ENCODE results near the gene GPR137. TPM values are rescaled to one million over a fixed set of nuclear protein-coding genes. Genes with fewer than 3 reads are reported as not detected.

The GPR137 gene
- total and polyA plus RNA-seq, 2 donors from 2014 or later: 44.0 to 48.4 TPM

DNA sequence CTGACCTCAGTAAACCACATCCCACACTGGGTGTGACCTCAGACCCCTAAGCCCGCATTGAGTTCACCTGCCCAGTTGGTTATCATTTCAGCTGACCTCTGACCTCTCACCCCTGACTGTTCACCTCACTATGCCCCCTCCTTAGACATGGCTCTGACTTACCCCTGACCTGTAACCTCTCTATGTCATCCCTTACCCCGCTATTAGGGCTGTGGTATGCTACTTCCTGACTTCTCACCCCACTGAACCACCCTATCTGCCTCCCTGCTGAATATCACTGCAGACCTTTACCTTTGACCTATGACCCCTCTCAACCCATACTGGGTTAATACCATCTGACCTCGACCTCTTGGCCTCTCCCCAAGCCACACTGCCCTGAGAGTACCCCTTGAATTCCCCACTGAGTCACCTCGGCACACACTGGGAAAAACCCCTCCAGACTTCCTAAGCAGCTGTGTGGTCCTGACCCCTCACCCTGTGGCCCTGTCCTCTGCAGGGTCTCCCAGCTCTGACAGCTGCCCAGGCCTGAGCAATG is 26.0 kb upstream of the GPR137 start:
- TF ChIP-seq, protein P1, sequence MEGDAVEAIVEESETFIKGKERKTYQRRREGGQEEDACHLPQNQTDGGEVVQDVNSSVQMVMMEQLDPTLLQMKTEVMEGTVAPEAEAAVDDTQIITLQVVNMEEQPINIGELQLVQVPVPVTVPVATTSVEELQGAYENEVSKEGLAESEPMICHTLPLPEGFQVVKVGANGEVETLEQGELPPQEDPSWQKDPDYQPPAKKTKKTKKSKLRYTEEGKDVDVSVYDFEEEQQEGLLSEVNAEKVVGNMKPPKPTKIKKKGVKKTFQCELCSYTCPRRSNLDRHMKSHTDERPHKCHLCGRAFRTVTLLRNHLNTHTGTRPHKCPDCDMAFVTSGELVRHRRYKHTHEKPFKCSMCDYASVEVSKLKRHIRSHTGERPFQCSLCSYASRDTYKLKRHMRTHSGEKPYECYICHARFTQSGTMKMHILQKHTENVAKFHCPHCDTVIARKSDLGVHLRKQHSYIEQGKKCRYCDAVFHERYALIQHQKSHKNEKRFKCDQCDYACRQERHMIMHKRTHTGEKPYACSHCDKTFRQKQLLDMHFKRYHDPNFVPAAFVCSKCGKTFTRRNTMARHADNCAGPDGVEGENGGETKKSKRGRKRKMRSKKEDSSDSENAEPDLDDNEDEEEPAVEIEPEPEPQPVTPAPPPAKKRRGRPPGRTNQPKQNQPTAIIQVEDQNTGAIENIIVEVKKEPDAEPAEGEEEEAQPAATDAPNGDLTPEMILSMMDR (IDR thresholded peaks at IDR 0.05; ENCODE audit: borderline replicate concordance, extremely low read depth, insufficient read depth): no peak
- no peak for FAIRE-seq
- DNase-seq: peak in 1 of 5 donors; percentile 17
- Histone ChIP-seq H3K9ac (ENCODE audit: low read length in 3 of 3) (no peak overlapping the region), H3K27me3 (ENCODE audit: control insufficient read depth, insufficient read depth, low read length) (no peaks in the 10 kb centered on the region), H3K4me1 (ENCODE audit: control insufficient read depth in 2 of 3, insufficient read depth in 2 of 3, low read depth in 1 of 3, low read length in 3 of 3) (no peaks in the 10 kb centered on the region), H3K27ac (ENCODE audit: low read depth in 2 of 2, low read length in 2 of 2) (no peak overlapping the region), H3K9me3 (ENCODE audit: control insufficient read depth in 2 of 3, insufficient read depth in 1 of 3, low read length in 3 of 3) (no peaks in the 10 kb centered on the region), H3K36me3 (ENCODE audit: control insufficient read depth in 2 of 3, insufficient read depth in 3 of 3, low read length in 3 of 3) (peaks cover 0 to 8% (median 6%) of the 10 kb centered on the region in 3 donors), H3K4me3 (ENCODE audit: low read length in 3 of 3) (no peak overlapping the region)
- intact Hi-C loops (cut with DNase I): no loop called here

GRCh38 chr11:64260147-64260708 is 25.4 kb upstream of the GPR137 start:
- DNase-seq (peak in 1 of 5 donors; percentile 34), FAIRE-seq (no peak)
- H3K27ac ChIP-seq (ENCODE audit: low read depth in 2 of 2, low read length in 2 of 2): no peak overlapping the region
- no peak overlapping the region for H3K9ac ChIP-seq (ENCODE audit: low read length in 3 of 3)
- TF ChIP-seq, protein P1 (IDR thresholded peaks at IDR 0.05; ENCODE audit: borderline replicate concordance, extremely low read depth, insufficient read depth): no peak
- intact Hi-C loops (cut with DNase I): no loop called here
- H3K4me3 ChIP-seq (ENCODE audit: low read length in 3 of 3): no peak overlapping the region
- no peaks in the 10 kb centered on the region for H3K9me3 ChIP-seq (ENCODE audit: control insufficient read depth in 2 of 3, insufficient read depth in 1 of 3, low read length in 3 of 3)
- H3K4me1 ChIP-seq (ENCODE audit: control insufficient read depth in 2 of 3, insufficient read depth in 2 of 3, low read depth in 1 of 3, low read length in 3 of 3): no peaks in the 10 kb centered on the region
- peaks cover 0 to 8% (median 6%) of the 10 kb centered on the region in 3 donors for H3K36me3 ChIP-seq (ENCODE audit: control insufficient read depth in 2 of 3, insufficient read depth in 3 of 3, low read length in 3 of 3)
- no peaks in the 10 kb centered on the region for H3K27me3 ChIP-seq (ENCODE audit: control insufficient read depth, insufficient read depth, low read length)

DNA sequence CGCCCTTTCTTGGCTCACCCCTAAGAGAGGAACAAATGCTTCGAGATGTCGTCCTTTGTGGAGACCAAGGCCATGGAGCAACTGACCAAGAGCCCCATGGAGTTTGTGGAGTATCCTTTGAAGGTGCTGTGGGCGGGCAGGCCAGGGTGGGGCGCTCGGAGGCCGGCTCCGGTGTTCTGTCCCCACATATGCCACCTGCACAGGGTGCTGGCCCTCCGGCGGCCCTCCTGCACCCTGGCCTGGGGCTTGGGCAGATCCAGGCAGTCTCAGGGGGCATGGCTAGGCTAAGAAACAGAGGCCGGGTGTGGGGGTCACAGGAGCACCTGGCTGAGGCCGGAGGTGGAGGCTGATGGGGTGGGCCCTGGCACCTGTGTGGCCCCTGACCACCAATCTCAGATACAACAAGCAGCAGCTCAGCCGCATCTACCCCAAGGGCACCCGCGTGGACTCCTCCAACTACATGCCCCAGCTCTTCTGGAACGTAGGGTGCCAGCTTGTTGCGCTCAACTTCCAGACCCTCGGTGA is 24.0 kb upstream of the GPR137 start:
- intact Hi-C loops (cut with DNase I): no loop called here
- Histone ChIP-seq H3K9ac (ENCODE audit: low read length in 3 of 3) (no peak overlapping the region), H3K4me1 (ENCODE audit: control insufficient read depth in 2 of 3, insufficient read depth in 2 of 3, low read depth in 1 of 3, low read length in 3 of 3) (no peaks in the 10 kb centered on the region), H3K27ac (ENCODE audit: low read depth in 2 of 2, low read length in 2 of 2) (no peak overlapping the region), H3K36me3 (ENCODE audit: control insufficient read depth in 2 of 3, insufficient read depth in 3 of 3, low read length in 3 of 3) (peaks cover 0 to 10% (median 0%) of the 10 kb centered on the region in 3 donors), H3K9me3 (ENCODE audit: control insufficient read depth in 2 of 3, insufficient read depth in 1 of 3, low read length in 3 of 3) (no peaks in the 10 kb centered on the region), H3K27me3 (ENCODE audit: control insufficient read depth, insufficient read depth, low read length) (no peaks in the 10 kb centered on the region), H3K4me3 (ENCODE audit: low read length in 3 of 3) (no peak overlapping the region)
- no peak for FAIRE-seq
- peak in 1 of 5 donors; percentile 65 for DNase-seq
- TF ChIP-seq, protein P1 (IDR thresholded peaks at IDR 0.05; ENCODE audit: borderline replicate concordance, extremely low read depth, insufficient read depth): no peak

All from kidney (tissue), 14 donors.